IMR-90 (cell line): ENCODE results near the gene MBD1.

Experiments used
- CEBPB ChIP-seq: IDR thresholded peaks from 2 replicates; pipeline ENCODE4 v1.6.1; 2012; ENCODE audit warnings: low read depth, low read length, improper control_type of control experiment
- MXI1 ChIP-seq: IDR thresholded peaks from 2 replicates; pipeline ENCODE4 v1.6.1; 2012; ENCODE audit warnings: low read depth, mild to moderate bottlenecking, low read length, moderate library complexity, borderline replicate concordance
- POLR2A ChIP-seq: IDR thresholded peaks from 2 replicates; pipeline ENCODE4 v1.6.1; 2012; ENCODE audit warnings: mild to moderate bottlenecking, low read depth, low read length
- RFX5 ChIP-seq: IDR thresholded peaks from 2 replicates; pipeline ENCODE4 v1.8.0; 2012; ENCODE audit warnings: low read depth, mild to moderate bottlenecking, low read length, moderate library complexity
- SMC3 ChIP-seq: fragments of 150-350 bp; IDR thresholded peaks from 2 replicates; pipeline ENCODE4 v1.6.1; 2016; ENCODE audit warnings: low read depth, mild to moderate bottlenecking, antibody characterized with exemption, low read length, moderate library complexity
- TF ChIP-seq, protein P1 (sequence below): conservative IDR thresholded peaks from 2 replicates; pipeline ENCODE4 v1.5.1; 2012; ENCODE audit warnings: mild to moderate bottlenecking, low read depth, low read length, improper control_type of control experiment
- TF ChIP-seq, protein P2 (sequence below): fragments of 150-350 bp; IDR thresholded peaks from 2 replicates; pipeline ENCODE4 v1.6.1; 2017; ENCODE audit warnings: mild to moderate bottlenecking, antibody characterized with exemption, low read length, low read depth

DNA sequence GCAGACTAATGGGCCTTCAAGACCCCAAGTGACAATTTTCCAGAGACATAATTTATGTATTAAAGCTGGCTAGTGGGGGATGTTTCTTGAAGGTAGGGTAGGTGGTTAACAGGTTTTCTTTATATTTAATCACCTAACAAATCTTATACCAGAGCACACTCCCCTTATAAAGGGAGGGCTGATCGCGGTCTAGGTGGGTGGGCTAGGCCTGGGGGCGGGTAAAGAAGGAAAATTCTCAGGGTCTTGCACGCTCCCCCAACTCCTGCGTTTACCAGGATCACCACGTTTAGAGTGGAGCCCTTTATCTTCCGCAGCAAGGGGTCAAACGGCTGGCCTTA lies 26.0 kb upstream of the MBD1 start:
- TF ChIP-seq, protein P1, sequence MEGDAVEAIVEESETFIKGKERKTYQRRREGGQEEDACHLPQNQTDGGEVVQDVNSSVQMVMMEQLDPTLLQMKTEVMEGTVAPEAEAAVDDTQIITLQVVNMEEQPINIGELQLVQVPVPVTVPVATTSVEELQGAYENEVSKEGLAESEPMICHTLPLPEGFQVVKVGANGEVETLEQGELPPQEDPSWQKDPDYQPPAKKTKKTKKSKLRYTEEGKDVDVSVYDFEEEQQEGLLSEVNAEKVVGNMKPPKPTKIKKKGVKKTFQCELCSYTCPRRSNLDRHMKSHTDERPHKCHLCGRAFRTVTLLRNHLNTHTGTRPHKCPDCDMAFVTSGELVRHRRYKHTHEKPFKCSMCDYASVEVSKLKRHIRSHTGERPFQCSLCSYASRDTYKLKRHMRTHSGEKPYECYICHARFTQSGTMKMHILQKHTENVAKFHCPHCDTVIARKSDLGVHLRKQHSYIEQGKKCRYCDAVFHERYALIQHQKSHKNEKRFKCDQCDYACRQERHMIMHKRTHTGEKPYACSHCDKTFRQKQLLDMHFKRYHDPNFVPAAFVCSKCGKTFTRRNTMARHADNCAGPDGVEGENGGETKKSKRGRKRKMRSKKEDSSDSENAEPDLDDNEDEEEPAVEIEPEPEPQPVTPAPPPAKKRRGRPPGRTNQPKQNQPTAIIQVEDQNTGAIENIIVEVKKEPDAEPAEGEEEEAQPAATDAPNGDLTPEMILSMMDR: no peak
- TF ChIP-seq MXI1 (no peak), POLR2A (no peak), CEBPB (no peak), SMC3 (no peak), RFX5 (no peak)
- TF ChIP-seq, protein P2, sequence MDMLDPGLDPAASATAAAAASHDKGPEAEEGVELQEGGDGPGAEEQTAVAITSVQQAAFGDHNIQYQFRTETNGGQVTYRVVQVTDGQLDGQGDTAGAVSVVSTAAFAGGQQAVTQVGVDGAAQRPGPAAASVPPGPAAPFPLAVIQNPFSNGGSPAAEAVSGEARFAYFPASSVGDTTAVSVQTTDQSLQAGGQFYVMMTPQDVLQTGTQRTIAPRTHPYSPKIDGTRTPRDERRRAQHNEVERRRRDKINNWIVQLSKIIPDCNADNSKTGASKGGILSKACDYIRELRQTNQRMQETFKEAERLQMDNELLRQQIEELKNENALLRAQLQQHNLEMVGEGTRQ: no peak
